B cell (primary cell): ENCODE results near the gene PPP1R12C. TPM values are rescaled to one million over a fixed set of nuclear protein-coding genes. Genes with fewer than 3 reads are reported as not detected.

ENCODE experiments used
- ATAC-seq: fragments of 200-7000 bp; cut with Tn5 transposase; one replicate; pipeline ENCODE4 v1.10.0; 2021; ENCODE audit warnings: low read depth, mild to moderate bottlenecking, moderate number of reproducible peaks, moderate library complexity
- CTCF ChIA-PET: fragments of 350-600 bp; sonication (Branson Sonifier 250); formaldehyde crosslinking; loops from one replicate; lab custom pipeline; 2021; ENCODE audit warnings: antibody characterized with exemption, inconsistent platforms; lab: Charles Lee
- POLR2A ChIA-PET: fragments of 350-600 bp; sonication (Branson Sonifier 250); formaldehyde crosslinking; loops from one replicate; lab custom pipeline; 2021; ENCODE audit warnings: antibody characterized with exemption; lab: Charles Lee
- DNase-seq: peaks from one replicate; pipeline ENCODE4 v3.0.0; 2013
- H2AFZ ChIP-seq: 2 replicates; pipeline ENCODE4 v1.6.1; 2012; ENCODE audit warnings: mild to moderate bottlenecking, low read depth, low read length; ENCODE audit not compliant: insufficient read depth, poor library complexity, severe bottlenecking
- H3K27ac ChIP-seq, 2 donors: 1 replicate in 1 of 2; 2 replicates in 1 of 2; pipeline ENCODE4 v1.5.1; 2012 to 2013; ENCODE audit warnings: low read length in 2 of 2, mild to moderate bottlenecking in 2 of 2, moderate library complexity in 1 of 2
- H3K27me3 ChIP-seq, 4 experiments: fragments of 200-600 bp in 1 of 4; sonication (generic) in 1 of 4; replicated peaks in 1 of 4; 1 replicate in 2 of 4; 2 replicates in 2 of 4; pipeline versions ENCODE4 v1.6.1 to v1.7.0; 2013 to 2016; ENCODE audit warnings: low read length in 3 of 4, mild to moderate bottlenecking in 2 of 4, mixed read lengths in 1 of 4, moderate library complexity in 1 of 4; ENCODE audit not compliant: insufficient read depth in 4 of 4, control insufficient read depth in 3 of 4; ENCODE audit errors: control extremely low read depth in 1 of 4
- H3K36me3 ChIP-seq, 2 experiments: replicated peaks in 1 of 2; 1 replicate in 1 of 2; 2 replicates in 1 of 2; pipeline versions ENCODE4 v1.6.1 to v1.7.1; 2013; ENCODE audit warnings: low read length in 1 of 2; ENCODE audit not compliant: insufficient read depth in 2 of 2, control insufficient read depth in 1 of 2; ENCODE audit errors: control extremely low read depth in 1 of 2, extremely low read depth in 1 of 2
- H3K4me1 ChIP-seq, 2 donors: fragments of 200-600 bp in 1 of 2; sonication (generic) in 1 of 2; 1 replicate in 1 of 2; 2 replicates in 1 of 2; pipeline versions ENCODE4 v1.5.1 to v1.6.1; 2013 to 2017; ENCODE audit warnings: low read length in 2 of 2; ENCODE audit not compliant: control insufficient read depth in 2 of 2, insufficient read depth in 2 of 2
- H3K4me2 ChIP-seq: replicated peaks from 2 replicates; pipeline ENCODE3; 2012; ENCODE audit warnings: mild to moderate bottlenecking, low read depth, low read length; ENCODE audit not compliant: poor library complexity, severe bottlenecking
- H3K4me3 ChIP-seq, 5 experiments: fragments of 200-600 bp in 1 of 5; sonication (generic) in 1 of 5; 1 replicate in 3 of 5; 2 replicates in 2 of 5; pipeline versions ENCODE4 v1.5.1 to v1.7.0; 2011 to 2016; ENCODE audit warnings: low read length in 4 of 5, mild to moderate bottlenecking in 4 of 5, low read depth in 2 of 5, control low read depth in 1 of 5, moderate library complexity in 1 of 5; ENCODE audit not compliant: insufficient read depth in 1 of 5; ENCODE audit errors: control extremely low read depth in 1 of 5, extremely low read depth in 1 of 5
- H3K79me2 ChIP-seq: fragments of 200-600 bp; sonication (generic); one replicate; pipeline ENCODE4 v1.6.0; 2016; ENCODE audit warnings: low read length; ENCODE audit not compliant: control insufficient read depth, insufficient read depth
- H3K9ac ChIP-seq: fragments of 200-600 bp; sonication (generic); 2 replicates; pipeline ENCODE4 v1.6.1; 2017; ENCODE audit warnings: mild to moderate bottlenecking, low read length, moderate library complexity
- H3K9me3 ChIP-seq, 3 donors: one replicate each; pipeline versions ENCODE4 v1.6.1 to v1.7.1; 2013; ENCODE audit warnings: low read length in 2 of 3; ENCODE audit not compliant: control insufficient read depth in 2 of 3, insufficient read depth in 1 of 3; ENCODE audit errors: control extremely low read depth in 1 of 3
- H4K20me1 ChIP-seq: 2 replicates; pipeline ENCODE4 v1.6.0; 2012; ENCODE audit warnings: mild to moderate bottlenecking, low read length; ENCODE audit not compliant: insufficient read depth, control insufficient read depth, poor library complexity, severe bottlenecking
- H3K27ac Mint-ChIP-seq: one replicate; pipeline ENCODE4 v1.8.0; 2021; ENCODE audit warnings: mixed read lengths
- H3K27me3 Mint-ChIP-seq: one replicate; pipeline ENCODE4 v1.8.0; 2021; ENCODE audit warnings: mixed read lengths
- H3K4me1 Mint-ChIP-seq: one replicate; pipeline ENCODE4 v1.8.0; 2021; ENCODE audit warnings: mixed read lengths
- H3K4me3 Mint-ChIP-seq: one replicate; pipeline ENCODE4 v1.8.0; 2021; ENCODE audit warnings: mixed read lengths
- H3K9me3 Mint-ChIP-seq: one replicate; pipeline ENCODE4 v1.8.0; 2022; ENCODE audit warnings: mixed read lengths; ENCODE audit not compliant: insufficient read depth
- EZH2 ChIP-seq: IDR thresholded peaks from 2 replicates; pipeline ENCODE4 v1.6.1; 2012; ENCODE audit warnings: borderline replicate concordance, low read depth, mild to moderate bottlenecking, moderate library complexity, low read length; ENCODE audit not compliant: insufficient read depth, poor library complexity, severe bottlenecking
- WGBS: methylation state at CpG from one replicate; pipeline ENCODE4 v1.1.5; 2013; ENCODE audit warnings: missing lambda C conversion rate; ENCODE audit not compliant: insufficient coverage; 5-methylcytosine and 5-hydroxymethylcytosine counted together
- intact Hi-C: fragments of 100-400 bp; cut with micrococcal nuclease; formaldehyde crosslinking; loops from one replicate; pipeline ENCODE4 v1.10.0; 2022
- polyA plus RNA-seq: library from polyadenylated mRNA; depleted of rRNA; stranded (reverse); fragments of >200 nt; gene quantifications from 2 replicates; pipeline ENCODE4 v1.2.3, GENCODE V29; 2012
- total RNA-seq, 2 donors: library from RNA; stranded (reverse); fragments of 120-200 nt in 1 of 2; gene quantifications; 1 replicate in 1 of 2; 2 replicates in 1 of 2; pipeline versions ENCODE4 v1.2.3 to v1.2.4, GENCODE V29; 2013 to 2022
- TF ChIP-seq, protein P1 (sequence below): fragments of 200-600 bp; IDR thresholded peaks from one replicate; pipeline ENCODE4 v1.8.0; 2022; ENCODE audit warnings: antibody characterized with exemption, mild to moderate bottlenecking

The PPP1R12C gene
- total and polyA plus RNA-seq, 2 donors (not counting 1 experiment from before 2014, with no cell fraction given), result 145 to 179 TPM

DNA sequence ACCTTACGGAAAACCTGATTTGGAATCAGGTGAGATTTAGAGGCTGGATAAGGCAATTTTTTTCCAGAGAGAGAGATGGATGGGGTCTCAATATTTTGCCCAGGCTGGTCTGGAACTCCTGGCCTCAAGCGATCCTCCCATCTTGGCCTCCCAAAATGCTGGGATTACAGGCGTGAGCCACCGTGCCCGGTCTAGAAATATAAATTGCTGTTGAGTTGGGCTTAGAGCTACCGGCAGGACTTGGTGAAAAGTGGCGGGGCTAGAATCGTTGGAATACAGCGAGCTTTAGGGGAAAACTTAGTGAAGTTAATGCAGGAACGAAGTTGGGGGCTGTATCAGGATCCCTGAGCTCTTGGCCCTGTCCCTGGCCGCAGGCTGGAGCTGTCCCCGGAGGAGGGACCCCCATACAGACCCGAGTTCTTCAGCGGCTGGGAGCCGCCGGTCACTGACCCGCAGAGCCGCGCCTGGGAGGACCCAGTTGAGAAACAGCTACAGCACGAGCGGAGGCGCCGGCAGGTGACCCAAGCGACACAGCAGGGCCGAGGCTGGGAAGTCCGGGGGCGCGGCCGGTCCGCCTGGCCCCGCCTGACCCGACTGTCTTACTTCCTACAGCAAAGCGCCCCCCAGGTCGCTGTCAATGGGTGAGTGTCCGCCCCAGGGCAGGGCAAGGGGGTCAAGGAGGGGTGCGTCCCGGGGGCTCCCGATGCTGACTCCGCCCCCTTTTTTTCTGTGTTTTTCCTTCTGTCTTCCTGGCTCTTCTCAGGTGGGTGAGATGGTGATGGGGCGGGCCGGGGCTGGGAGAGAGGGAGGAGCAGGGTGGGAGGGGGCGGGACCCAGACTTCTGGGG, 34.2 kb downstream of the PPP1R12C start:
- WGBS, result 35% methylated on average over 40 of the region's 42 CpGs
- H3K4me3 ChIP-seq, result no peak overlapping the region
- no peak overlapping the region for H2AFZ ChIP-seq
- H3K27ac ChIP-seq, result no peak overlapping the region
- peaks cover 48% of the 10 kb centered on the region for H3K4me1 Mint-ChIP-seq
- TF ChIP-seq, protein P1, sequence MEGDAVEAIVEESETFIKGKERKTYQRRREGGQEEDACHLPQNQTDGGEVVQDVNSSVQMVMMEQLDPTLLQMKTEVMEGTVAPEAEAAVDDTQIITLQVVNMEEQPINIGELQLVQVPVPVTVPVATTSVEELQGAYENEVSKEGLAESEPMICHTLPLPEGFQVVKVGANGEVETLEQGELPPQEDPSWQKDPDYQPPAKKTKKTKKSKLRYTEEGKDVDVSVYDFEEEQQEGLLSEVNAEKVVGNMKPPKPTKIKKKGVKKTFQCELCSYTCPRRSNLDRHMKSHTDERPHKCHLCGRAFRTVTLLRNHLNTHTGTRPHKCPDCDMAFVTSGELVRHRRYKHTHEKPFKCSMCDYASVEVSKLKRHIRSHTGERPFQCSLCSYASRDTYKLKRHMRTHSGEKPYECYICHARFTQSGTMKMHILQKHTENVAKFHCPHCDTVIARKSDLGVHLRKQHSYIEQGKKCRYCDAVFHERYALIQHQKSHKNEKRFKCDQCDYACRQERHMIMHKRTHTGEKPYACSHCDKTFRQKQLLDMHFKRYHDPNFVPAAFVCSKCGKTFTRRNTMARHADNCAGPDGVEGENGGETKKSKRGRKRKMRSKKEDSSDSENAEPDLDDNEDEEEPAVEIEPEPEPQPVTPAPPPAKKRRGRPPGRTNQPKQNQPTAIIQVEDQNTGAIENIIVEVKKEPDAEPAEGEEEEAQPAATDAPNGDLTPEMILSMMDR, result no peak
- TF ChIP-seq EZH2, result no peak
- H3K9me3 ChIP-seq, result peaks cover 0 to 67% (median 4%) of the 10 kb centered on the region in 3 donors
- no peak for DNase-seq
- no peak for ATAC-seq
- POLR2A ChIA-PET, result no interaction called here
- H3K79me2 ChIP-seq, result no peaks in the 10 kb centered on the region
- no peak overlapping the region for H3K9ac ChIP-seq
- H3K27me3 Mint-ChIP-seq, result peaks cover 59% of the 10 kb centered on the region
- no peak overlapping the region for H3K4me2 ChIP-seq
- H3K4me1 ChIP-seq, result peaks cover 46 to 47% of the 10 kb centered on the region in 2 donors
- no peaks in the 10 kb centered on the region for H3K36me3 ChIP-seq
- CTCF ChIA-PET, result interaction anchor here (1.2 kb wide), 1 partner anchor 58 kb away, joined by 3 read pairs; no protein-coding TSS in a partner anchor
- H3K27ac Mint-ChIP-seq, result no peak overlapping the region
- H3K4me3 Mint-ChIP-seq, result peak overlapping the region; percentile 16
- intact Hi-C loops, result no loop called here
- peaks cover 0 to 93% (median 35%) of the 10 kb centered on the region in 4 experiments for H3K27me3 ChIP-seq
- H4K20me1 ChIP-seq, result peaks cover 15% of the 10 kb centered on the region
- peaks cover 7% of the 10 kb centered on the region for H3K9me3 Mint-ChIP-seq
